ENCODE results near the gene HYPK.
"Not testable (repeated sequence)": the region's sequence is repeated elsewhere in the genome, so short reads cannot be mapped to it uniquely, and the experiment has no call there.

The HYPK gene

GRCh38 chr15:43795997-43796396, 4.4 kb upstream of the HYPK start:
- TF ChIP-seq, protein P1, sequence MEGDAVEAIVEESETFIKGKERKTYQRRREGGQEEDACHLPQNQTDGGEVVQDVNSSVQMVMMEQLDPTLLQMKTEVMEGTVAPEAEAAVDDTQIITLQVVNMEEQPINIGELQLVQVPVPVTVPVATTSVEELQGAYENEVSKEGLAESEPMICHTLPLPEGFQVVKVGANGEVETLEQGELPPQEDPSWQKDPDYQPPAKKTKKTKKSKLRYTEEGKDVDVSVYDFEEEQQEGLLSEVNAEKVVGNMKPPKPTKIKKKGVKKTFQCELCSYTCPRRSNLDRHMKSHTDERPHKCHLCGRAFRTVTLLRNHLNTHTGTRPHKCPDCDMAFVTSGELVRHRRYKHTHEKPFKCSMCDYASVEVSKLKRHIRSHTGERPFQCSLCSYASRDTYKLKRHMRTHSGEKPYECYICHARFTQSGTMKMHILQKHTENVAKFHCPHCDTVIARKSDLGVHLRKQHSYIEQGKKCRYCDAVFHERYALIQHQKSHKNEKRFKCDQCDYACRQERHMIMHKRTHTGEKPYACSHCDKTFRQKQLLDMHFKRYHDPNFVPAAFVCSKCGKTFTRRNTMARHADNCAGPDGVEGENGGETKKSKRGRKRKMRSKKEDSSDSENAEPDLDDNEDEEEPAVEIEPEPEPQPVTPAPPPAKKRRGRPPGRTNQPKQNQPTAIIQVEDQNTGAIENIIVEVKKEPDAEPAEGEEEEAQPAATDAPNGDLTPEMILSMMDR (IDR thresholded peaks at IDR 0.05; ENCODE audit: low read depth, low read length), result no peak

GRCh38 chr15:43796566-43796965, 3.8 kb upstream of the HYPK start:
- TF ChIP-seq, protein P1 (IDR thresholded peaks at IDR 0.05; ENCODE audit: low read depth, low read length), result no peak

More at GRCh38 chr15:43795997-43796396, 4.4 kb upstream of the HYPK start:
- DNase-seq (ENCODE audit: extremely low read depth, low read depth), result no peak

DNA sequence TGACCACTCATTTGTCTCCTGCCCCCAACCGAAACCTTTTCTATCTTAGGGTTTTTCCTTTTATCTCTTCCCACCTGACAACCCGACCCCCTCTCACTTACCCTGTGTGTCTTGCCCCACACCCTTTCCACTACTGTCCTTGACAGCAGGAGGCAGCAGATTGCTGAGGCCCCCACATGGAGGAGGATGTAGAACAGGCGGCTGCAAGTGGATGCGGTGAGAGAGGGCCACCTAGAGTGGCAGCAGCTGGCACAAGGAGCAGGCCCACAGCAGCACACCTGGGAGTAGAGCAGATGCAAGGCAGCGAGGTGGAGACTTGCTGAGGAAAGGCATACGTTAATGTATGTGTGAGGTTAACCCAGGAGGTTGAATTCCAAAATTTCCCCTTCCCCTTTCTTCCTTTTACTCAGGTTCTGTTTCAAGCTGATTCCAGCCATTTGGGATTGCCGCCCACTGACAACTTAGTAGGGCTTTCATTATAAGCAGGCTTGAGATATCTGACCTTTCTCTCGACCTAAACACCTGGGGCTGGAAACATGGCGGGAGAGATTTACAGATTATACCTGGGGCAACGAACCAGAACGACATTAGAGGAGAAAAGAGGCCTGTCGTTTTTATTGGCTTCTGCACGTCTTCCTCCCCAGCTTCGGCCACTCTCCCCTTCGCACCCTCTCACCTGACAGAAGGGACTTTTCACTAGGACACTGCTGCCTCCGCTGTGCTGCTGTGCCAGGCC, 1.0 kb upstream of the HYPK start:
- TF ChIP-seq, protein P1 (IDR thresholded peaks at IDR 0.05; ENCODE audit: low read depth, low read length), result no peak
- DNase-seq (ENCODE audit: extremely low read depth, low read depth), result no peak

More at GRCh38 chr15:43796566-43796965, 3.8 kb upstream of the HYPK start:
- no peak for DNase-seq (ENCODE audit: extremely low read depth, low read depth)

DNA sequence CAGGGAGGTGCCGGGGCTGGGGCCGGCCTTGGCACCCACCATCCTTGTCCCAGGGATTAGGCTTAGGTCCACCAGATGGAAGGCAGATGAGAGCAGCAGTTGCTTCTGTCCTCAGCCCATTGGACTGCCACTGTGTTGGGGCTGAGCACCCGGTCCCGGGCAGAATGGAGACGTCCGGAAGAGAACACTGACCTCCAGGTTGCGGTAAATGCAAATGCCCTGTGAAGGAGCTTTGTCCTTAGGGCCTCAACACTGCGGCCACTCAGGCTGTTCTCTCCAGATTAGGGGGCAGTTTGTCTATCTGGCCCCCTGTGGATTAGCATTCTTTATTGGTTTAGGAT, 484 bp upstream of the HYPK start, which contains the start of gene SERINC4:
Gene SERINC4 (minus strand): TSS at position 276 of the 341 bp plus-strand sequence. CDS start 234 bp downstream, at position 42.
- TF ChIP-seq, protein P1 (IDR thresholded peaks at IDR 0.05; ENCODE audit: low read depth, low read length), result no peak
- no peak for DNase-seq (ENCODE audit: extremely low read depth, low read depth)

GRCh38 chr15:43802676-43803075, 2.3 kb downstream of the HYPK start:
- DNase-seq (ENCODE audit: extremely low read depth, low read depth), result not testable (repeated sequence)

DNA sequence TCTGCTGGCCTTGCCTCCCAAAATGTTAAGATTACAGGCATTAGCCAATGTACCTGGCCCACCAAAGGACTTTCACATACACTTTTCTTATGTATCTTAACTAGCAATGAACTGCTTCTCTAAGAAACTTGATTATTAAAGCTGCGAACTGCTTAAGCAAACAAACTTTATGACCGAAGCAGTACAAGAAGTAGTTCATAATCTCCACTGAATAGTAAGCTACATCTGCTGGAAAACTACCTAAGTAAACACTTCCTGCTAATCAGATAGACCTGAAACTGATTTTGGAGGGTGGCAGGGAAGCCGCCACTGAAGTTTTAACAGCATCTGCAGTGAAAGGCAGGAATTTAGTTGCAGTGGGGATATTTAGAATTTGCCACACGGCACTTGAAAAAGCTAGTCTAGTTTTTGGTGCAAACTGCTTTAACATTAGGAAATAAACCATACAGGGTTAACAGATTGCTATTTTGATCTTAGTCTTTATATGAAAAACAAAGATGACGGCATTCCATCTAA, 8.1 kb downstream of the HYPK start:
- DNase-seq (ENCODE audit: extremely low read depth, low read depth), result no peak

GRCh38 chr15:43808960-43809678, 8.7 kb downstream of the HYPK start:
- TF ChIP-seq, protein P1 (IDR thresholded peaks at IDR 0.05; ENCODE audit: low read depth, low read length), result no peak
- DNase-seq (ENCODE audit: extremely low read depth, low read depth), result no peak

More for the DNA sequence above, 8.1 kb downstream of the HYPK start:
- TF ChIP-seq, protein P1 (IDR thresholded peaks at IDR 0.05; ENCODE audit: low read depth, low read length), result no peak

DNA sequence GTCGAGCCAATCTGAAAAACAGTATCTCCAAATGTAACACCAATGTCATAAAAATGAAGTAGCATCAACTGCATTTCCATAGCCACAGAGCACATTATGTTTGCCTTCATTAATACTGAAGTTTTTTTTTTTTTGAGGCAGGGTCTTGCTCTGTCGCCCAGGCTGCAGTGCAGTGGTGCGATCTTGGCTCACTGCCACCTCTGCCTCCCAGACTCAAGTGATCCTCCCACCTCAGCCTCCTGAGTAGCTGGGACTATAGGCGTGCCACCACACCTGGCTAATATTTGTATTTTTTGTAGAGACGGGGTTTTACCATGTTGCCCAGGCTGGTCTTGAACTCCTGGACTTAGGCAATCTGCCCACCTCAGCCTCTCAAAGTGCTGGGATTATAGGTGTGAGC, 14.7 kb downstream of the HYPK start:
- DNase-seq (ENCODE audit: extremely low read depth, low read depth), result not testable (repeated sequence)

Data from AG09319 (cell line).